Measurements from ENCODE around the gene CALCOCO1.
A peak's percentile ranks its signal among the peaks of the same experiment; 100 is the strongest.
"Not testable (repeated sequence)": the region's sequence is repeated elsewhere in the genome, so short reads cannot be mapped to it uniquely, and the experiment has no call there.

Gene CALCOCO1

DNA sequence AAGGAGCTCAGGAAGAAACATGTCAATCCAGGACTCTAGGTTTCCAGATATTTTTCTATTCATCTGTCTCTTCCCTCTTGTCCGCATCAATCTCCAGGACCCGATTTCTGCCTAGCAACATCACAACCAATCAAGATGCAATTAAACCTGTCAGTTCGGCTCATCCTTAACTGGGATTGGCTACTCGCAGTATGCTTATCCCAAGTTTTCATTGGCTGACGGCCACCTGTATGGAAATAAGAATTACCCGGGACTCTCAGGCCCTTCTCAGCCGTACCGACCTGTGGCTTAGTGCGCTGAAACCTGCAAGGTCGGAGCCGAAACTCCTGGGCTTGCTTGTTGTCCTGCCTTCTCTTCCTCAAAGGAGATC lies 31.0 kb downstream of the CALCOCO1 start:
- peak; percentile 97 for DNase-seq

DNA sequence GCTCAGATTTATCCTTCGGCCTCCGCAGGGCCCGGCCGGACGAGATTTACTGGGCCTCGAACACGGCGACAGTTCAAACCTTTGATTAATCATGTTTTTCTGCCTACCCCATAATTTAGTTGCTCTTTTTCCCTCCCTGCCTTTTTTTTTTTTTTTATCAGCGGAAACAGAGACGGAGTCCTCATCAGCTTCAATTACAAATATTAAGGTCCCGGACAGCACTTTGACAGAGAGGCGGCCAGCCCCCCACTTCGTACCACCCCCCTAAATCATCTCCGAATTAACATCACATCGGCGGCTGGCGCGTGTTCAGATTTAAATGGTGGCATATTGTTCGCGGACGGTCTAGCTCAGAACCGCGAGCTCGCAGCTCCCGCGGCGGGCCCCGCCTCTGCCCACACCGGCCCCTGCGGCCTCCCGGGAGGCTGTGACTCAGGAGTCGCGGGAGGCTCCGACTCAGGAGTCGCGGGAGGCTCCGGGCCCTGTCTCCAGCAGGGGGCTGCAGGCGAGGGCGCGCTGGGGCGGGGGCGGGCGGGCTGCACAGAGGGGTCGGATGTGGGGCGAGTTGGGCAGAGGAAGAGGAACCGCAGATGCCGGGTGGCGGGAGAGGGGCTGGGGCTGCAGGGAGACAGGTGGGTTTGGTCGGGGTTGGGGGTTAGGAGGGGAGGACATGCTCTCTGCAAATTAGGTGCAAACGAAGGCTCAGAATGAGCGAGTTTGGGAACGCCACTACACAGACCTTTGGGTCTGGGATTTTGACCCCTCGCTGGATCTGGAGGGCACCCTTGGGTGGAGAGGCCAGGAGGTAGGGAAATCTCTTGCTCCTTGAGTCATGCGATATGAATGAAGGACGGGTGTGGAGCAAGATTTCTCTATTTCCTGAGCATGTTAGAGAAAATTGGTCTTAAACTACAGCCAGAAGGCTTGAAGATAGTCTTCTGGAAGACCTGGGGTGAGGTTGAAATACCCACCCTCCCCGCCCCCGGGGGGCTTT lies 31.8 kb downstream of the CALCOCO1 start:
- peak; percentile 17 for DNase-seq

DNA sequence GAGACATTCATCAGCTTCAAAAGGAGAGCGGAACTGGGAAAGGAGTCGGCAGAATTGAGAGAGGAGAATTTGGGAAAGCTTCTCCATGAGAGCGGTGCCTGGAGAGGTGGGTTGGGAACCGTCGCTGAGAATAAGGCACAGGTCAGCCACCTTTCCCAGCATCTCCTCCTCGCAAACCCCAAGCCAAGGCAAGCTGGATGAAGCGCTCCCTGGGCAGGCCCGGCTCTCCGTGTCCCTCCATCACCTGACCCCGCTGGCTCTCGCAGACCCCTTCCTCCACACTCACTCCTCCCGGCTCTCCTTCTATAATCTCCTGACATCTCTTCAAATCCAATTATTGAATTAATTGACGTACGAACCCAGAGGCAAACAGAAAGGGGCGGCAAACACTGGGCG lies 32.5 kb downstream of the CALCOCO1 start:
- no peak for DNase-seq

DNA sequence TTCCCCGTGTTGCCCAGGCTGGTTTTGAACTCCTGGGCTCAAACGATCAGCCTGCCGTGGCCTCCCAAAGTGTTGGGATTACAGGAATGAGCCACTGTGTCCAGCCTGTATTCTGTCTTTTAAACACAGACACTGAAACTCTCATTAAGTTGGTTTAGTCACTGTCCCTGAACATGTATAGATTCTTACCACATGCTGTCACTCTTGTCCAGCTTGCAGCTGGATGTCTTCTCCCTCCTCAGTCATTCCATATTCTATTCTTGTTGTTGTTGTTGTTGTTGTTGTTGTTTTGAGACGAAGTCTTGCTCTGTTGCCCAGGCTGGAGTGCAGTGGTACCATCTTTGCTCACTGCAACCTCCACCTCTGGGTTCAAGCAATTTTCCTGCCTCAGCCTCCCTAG lies 39.1 kb downstream of the CALCOCO1 start:
- DNase-seq, result no peak

GRCh38 chr12:53686436-53686835 lies 40.8 kb downstream of the CALCOCO1 start:
- DNase-seq, result no peak

GRCh38 chr12:53684654-53685220 lies 42.5 kb downstream of the CALCOCO1 start:
- no peak for DNase-seq

- DNase-seq, result no peak
Measured at GRCh38 chr12:53683983-53684382, 43.3 kb downstream of the CALCOCO1 start.

- DNase-seq, result no peak
Measured at GRCh38 chr12:53683494-53683893, 43.8 kb downstream of the CALCOCO1 start.

DNA sequence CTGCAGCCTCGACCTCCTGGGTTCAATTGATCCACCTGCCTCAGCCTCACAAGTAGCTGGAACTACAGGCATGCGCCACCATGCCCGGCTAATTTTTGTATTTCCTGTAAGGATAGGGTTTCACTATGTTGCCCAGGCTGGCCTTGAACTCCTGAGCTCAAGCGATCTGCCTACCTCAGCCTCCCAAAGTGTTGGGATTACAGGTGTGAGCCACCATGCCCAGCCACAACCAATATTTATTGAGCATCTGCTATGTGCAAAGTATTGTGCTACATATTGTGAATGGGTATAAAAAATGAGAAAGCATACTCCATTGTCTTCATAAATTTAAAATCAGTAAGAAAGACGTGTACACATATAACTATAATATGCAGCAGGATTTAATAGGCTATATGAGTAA lies 47.2 kb downstream of the CALCOCO1 start:
- DNase-seq, result not testable (repeated sequence)

GRCh38 chr12:53677800-53678148 lies 49.5 kb downstream of the CALCOCO1 start:
- no peak for DNase-seq

DNA sequence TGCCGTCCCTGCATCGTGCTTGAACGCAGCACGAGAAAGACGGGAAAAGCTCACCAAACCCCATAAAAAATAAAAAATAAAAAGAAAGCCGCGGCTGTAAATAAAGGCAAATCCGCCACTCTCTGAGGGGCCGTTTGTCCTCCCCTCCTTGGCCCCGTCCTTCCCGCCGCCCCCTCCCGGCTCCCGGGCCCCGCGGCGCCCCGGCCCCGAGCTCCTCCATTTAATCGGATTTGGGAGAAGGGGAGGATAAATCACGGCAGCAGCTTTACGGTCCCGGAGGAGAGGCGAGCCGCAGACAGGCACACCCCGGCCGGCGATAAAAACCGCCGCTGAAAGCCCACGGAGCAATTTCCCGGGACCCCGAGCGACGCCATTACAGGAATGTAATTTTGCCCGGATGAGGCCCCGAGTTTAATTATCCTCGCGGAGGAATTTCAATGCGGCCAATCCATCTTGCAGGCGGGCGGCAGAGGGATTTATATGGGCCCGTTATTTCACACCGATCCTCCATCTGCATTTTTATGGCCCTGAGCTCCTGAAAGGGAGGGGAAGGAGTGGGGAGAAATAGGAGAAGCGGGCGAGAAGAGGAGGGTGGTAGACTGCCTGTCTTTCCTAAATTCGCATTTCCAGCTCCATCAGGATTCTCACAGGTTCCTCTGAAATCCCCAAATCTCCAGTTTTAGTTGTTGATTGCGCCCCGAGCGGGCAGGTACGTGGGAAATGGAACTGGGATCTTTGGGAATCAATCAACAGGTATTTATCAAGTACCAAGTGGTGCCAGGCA lies 50.0 kb downstream of the CALCOCO1 start:
- DNase-seq, result no peak

DNA sequence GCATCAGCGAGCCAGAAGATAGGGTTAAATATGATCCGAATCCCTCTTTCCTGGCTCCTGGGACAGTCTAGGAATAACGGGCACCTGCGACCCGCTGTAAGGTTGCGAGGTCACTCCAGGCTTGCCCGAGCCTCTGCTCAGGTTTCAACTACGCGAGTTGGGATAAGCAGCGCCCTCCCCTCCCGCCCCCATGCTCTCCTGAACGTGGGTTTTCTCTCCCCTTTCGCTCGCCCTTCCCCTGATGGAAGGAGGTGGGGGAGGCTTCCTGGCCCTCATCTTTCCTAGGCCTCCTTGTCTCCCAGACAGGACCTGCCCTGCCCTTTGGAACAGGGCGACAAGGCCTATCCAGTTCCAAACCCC lies 50.6 kb downstream of the CALCOCO1 start:
- no peak for DNase-seq

DNA sequence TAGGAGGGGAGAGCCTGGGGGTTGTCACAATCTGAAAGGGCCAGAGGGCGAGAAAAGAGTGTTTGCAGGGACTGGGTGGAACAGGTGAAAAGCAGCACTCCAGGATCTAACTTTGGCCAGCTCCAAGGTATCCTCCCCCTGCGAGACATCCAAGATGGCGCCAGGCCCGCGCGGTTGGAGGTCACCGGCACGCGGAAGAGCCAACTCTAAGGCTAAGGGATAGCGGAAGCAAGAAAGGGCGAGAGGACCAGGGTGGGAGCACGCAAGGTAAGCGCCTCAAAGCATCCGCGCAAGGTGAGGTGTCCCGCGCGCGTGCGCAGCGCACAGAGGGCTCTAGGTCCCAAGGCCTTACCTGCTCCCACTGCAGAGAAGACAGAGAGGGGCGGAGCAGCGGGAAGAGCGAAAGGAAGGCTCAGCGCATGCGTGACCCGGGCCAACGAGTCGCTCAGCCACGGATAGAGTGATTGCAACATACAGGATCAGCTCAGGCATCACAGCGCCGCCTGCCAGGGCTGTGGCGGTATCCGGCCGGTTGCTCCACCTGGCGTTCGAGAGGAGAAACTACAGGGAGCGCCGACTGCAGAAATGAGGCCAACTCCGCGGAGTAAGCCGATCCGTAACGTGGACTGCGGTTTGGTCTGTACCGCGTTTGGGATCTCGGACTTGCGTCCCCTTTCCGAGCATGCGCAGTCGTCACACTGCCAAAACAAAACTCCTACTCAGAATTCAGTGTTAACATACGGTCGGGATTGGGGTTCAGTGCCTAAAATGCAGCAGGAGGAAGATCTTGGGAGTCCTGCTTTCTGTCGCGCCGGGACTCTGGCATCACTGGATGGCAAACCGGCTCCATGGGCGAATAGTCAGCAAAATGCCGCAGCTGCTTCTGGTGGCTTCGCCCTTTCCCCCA lies 51.3 kb downstream of the CALCOCO1 start, which contains the start of gene ATP5MC2:
TSS of gene ATP5MC2 (minus strand) at position 383 of the 907 bp plus-strand sequence. CDS start 3,469 bp downstream, outside the sequence.
- DNase-seq, result peak; percentile 98

- no peak for DNase-seq
Measured at GRCh38 chr12:53674977-53675700, 52.1 kb downstream of the CALCOCO1 start.

DNA sequence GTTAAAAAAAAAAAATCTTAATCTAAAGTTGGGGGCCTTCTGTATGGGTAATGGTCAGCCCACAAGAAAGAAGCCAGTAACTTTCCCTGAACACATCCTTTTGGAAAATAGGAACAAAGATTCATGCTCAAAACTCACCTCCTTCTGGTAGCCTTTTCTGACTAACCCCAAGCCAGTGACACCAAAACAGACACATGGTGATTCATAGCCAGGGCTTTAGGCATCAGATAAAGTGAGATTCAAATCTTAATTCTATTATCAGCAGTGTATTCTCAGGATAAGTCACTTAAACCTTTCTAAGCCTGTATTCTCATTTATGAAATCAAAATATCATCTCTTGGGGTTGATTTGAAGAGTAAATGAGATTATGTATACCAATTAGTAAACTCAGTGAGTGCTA lies 56.3 kb downstream of the CALCOCO1 start:
- DNase-seq, result no peak

- DNase-seq, result no peak
Measured at GRCh38 chr12:53670308-53670707, 56.9 kb downstream of the CALCOCO1 start.

DNA sequence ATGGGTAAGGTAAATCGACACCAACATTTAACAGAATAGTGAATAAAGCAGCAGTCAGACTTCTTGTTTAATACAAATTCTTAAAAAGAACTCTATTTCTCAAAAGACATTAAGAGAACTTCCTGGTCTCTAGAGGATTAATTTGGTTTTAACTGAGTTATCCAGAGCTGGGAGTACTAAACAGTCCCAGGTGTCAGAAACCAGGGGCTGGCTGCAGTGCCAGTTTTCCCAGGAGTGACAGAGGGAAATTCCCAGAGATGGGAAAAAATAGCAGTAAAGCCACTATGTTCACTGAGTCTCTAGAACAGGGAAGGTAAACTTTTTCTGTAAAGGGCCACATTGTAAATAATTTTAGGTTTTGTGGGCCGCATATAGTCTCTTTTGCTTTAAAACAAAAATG lies 60.2 kb downstream of the CALCOCO1 start:
- DNase-seq, result no peak

- no peak for DNase-seq
Measured at GRCh38 chr12:53664936-53665335, 62.3 kb downstream of the CALCOCO1 start.

- no peak for DNase-seq
Measured at GRCh38 chr12:53664191-53664590, 63.1 kb downstream of the CALCOCO1 start.

- no peak for DNase-seq
Measured at GRCh38 chr12:53660041-53660440, 67.2 kb downstream of the CALCOCO1 start.

GRCh38 chr12:53659571-53659981 lies 67.7 kb downstream of the CALCOCO1 start:
- DNase-seq, result no peak

All from DMS153 (cell line).